Measurements from ENCODE around the gene ZNHIT3. TPM values are rescaled to one million over a fixed set of nuclear protein-coding genes. Genes with fewer than 3 reads are reported as not detected.
A peak's percentile ranks its signal among the peaks of the same experiment; 100 is the strongest.

The ZNHIT3 gene
- total and polyA plus RNA-seq, 2 of the 13 experiments (the other 11 are each of a cell fraction or from before 2014, with no cell fraction given), result 66.6 to 77.4 TPM

GRCh38 chr17:36544307-36545076, 58.0 kb downstream of the ZNHIT3 start, which contains the start of gene GGNBP2 (continued):
- TF ChIP-seq ETS1 (CRISPR knock-in tag; IDR thresholded peaks at IDR 0.05) (no peak), KAT2B (IDR thresholded peaks at IDR 0.05; ENCODE audit: borderline replicate concordance, low read depth, low read length) (no peak), JARID2 (CRISPR knock-in tag; IDR thresholded peaks at IDR 0.05; ENCODE audit: insufficient replicate concordance) (no peak), HOMEZ (CRISPR knock-in tag; IDR thresholded peaks at IDR 0.05; ENCODE audit: low read depth) (no peak), ETV6 (CRISPR knock-in tag; conservative IDR thresholded peaks at IDR 0.05) (no peak), ZBTB38 (CRISPR knock-in tag; IDR thresholded peaks at IDR 0.05) (no peak; the same call in 1 of the 2 replicates), AKNA (CRISPR knock-in tag; IDR thresholded peaks at IDR 0.05; ENCODE audit: borderline replicate concordance) (no peak), RORA (CRISPR knock-in tag; IDR thresholded peaks at IDR 0.05) (no peak), ZFP82 (CRISPR knock-in tag; IDR thresholded peaks at IDR 0.05; ENCODE audit: borderline replicate concordance) (no peak), KLF9 (CRISPR knock-in tag; IDR thresholded peaks at IDR 0.05; ENCODE audit: low read depth) (peak; percentile 10; the same call in 1 of the 2 replicates), U2AF1 (optimal IDR thresholded peaks at IDR 0.05; ENCODE audit: low read depth, low read length) (peak; percentile 22), ZNF691 (CRISPR knock-in tag; IDR thresholded peaks at IDR 0.05; ENCODE audit: borderline replicate concordance, low read depth) (no peak), BATF2 (CRISPR knock-in tag; IDR thresholded peaks at IDR 0.05) (peak; percentile 30; the same call in 1 of the 2 replicates), NFKBIZ (CRISPR knock-in tag; IDR thresholded peaks at IDR 0.05) (peak; percentile 19; the same call in 1 of the 2 replicates), THAP11 (CRISPR knock-in tag; IDR thresholded peaks at IDR 0.05) (peak; percentile 60; the same call in 1 of the 2 replicates), FOXO1 (CRISPR knock-in tag; IDR thresholded peaks at IDR 0.05) (peak; percentile 8; the same call in 1 of the 2 replicates), ERF (CRISPR knock-in tag; IDR thresholded peaks at IDR 0.05) (0 out of 2 replicates have a peak, but pooled peaks have one; percentile 46), MED8 (CRISPR knock-in tag; IDR thresholded peaks at IDR 0.05; ENCODE audit: insufficient replicate concordance) (peak; percentile 66), ZNF644 (CRISPR knock-in tag; IDR thresholded peaks at IDR 0.05; ENCODE audit: low read depth) (no peak), ZNF891 (CRISPR knock-in tag; IDR thresholded peaks at IDR 0.05) (peak; percentile 40; the same call in 1 of the 2 replicates)
